Forelimb muscle (tissue), 1 donor: Measurements from ENCODE around the gene ZDHHC8. TPM values are rescaled to one million over a fixed set of nuclear protein-coding genes. Genes with fewer than 3 reads are reported as not detected.

Experiments used
- DNase-seq: peaks from one replicate; pipeline ENCODE4 v3.0.0-alpha.2; 2013; ENCODE audit warnings: low read depth
- polyA plus RNA-seq: library from polyadenylated mRNA; unstranded; fragments of 120-200 nt; gene quantifications from one replicate; pipeline ENCODE4 v1.2.1, GENCODE V29; 2013; ENCODE audit not compliant: insufficient read length

Gene ZDHHC8
- polyA plus RNA-seq, 1 donor: 41.3 TPM

GRCh38 chr22:20095521-20095920, 36.1 kb upstream of the ZDHHC8 start:
- DNase-seq: no peak

GRCh38 chr22:20096574-20097420, 34.8 kb upstream of the ZDHHC8 start:
- DNase-seq: no peak

- no peak for DNase-seq
Observed at GRCh38 chr22:20099099-20099711, 32.4 kb upstream of the ZDHHC8 start.

DNA sequence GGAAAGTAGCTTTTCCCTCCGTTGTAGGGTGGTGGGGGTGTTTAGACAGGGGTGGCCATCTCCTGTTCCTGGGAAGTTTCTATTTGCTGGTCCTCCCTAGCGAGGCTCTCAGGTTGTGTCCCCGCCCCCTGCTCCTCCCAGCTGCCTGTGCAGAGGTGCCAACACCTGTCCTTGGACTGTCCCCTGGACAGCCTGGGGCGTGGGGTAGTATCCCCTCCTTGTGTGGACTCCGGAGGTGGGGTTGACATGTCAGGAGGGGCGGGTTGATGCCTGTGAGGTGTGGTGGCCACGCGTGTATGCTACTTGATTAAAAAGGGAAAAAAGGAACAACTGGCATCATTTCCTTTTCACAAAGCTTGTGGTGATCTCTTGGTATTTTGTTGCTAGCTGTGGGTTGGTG, 30.0 kb upstream of the ZDHHC8 start:
- no peak for DNase-seq

GRCh38 chr22:20102203-20102780, 29.3 kb upstream of the ZDHHC8 start:
- DNase-seq: no peak

GRCh38 chr22:20105456-20106204, 26.0 kb upstream of the ZDHHC8 start:
- DNase-seq: no peak

DNA sequence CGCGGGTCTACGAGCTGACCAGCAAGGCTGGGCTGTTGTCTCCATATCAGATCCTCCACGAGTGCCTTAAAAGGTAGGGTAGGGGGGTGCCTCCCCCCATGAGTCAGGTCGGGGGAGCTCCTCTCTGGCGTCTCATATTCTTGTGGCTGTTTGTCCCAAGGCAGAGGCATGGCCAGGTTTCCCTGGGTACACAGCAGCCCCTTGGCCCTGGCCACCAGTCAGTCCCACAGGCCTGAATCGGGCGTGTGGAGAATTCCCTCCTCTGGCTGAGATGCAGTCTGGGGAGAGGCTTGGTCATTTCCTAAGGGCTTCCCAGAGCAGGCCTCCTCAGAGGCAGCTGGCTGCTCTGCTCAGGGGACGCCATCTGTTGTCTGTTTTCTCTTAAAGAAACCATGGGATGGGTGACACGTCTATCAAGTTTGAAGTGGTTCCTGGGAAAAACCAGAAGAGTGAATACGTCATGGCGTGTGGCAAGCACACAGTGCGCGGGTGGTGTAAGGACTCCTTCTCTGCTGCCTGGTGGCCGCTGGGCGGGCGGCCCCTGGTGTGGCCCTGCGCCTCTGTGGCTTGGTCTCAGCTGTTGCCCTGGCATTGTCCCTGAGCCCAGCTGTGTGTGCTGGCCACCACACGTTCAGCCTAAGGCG, 25.3 kb upstream of the ZDHHC8 start:
- no peak for DNase-seq

GRCh38 chr22:20106849-20107237, 24.8 kb upstream of the ZDHHC8 start:
- no peak for DNase-seq

DNA sequence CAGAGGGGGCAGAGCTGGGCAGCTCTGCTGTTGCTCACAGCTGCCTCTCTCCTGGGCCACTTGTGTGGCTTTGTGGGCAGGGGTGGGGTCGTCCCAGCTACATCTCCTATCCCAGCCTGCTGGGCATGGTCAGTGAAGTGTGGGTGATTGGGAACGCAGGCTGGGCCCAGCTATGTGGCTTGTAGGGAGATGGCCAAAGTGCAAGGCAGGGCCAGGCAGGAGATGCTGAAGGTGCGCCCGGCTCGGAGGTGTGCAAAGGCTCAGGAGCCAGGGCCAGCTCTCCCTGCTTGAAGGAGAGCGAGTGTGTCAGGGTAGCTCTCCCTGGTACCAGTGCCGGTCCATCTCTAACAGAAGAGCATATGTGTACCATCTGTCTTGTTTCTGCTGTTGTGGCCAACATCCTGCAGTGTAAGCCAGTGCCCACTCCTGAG, 24.1 kb upstream of the ZDHHC8 start:
- DNase-seq: no peak

- DNase-seq: no peak
Observed at GRCh38 chr22:20107951-20108756, 23.4 kb upstream of the ZDHHC8 start.

GRCh38 chr22:20108757-20109230, 22.8 kb upstream of the ZDHHC8 start:
- no peak for DNase-seq

DNA sequence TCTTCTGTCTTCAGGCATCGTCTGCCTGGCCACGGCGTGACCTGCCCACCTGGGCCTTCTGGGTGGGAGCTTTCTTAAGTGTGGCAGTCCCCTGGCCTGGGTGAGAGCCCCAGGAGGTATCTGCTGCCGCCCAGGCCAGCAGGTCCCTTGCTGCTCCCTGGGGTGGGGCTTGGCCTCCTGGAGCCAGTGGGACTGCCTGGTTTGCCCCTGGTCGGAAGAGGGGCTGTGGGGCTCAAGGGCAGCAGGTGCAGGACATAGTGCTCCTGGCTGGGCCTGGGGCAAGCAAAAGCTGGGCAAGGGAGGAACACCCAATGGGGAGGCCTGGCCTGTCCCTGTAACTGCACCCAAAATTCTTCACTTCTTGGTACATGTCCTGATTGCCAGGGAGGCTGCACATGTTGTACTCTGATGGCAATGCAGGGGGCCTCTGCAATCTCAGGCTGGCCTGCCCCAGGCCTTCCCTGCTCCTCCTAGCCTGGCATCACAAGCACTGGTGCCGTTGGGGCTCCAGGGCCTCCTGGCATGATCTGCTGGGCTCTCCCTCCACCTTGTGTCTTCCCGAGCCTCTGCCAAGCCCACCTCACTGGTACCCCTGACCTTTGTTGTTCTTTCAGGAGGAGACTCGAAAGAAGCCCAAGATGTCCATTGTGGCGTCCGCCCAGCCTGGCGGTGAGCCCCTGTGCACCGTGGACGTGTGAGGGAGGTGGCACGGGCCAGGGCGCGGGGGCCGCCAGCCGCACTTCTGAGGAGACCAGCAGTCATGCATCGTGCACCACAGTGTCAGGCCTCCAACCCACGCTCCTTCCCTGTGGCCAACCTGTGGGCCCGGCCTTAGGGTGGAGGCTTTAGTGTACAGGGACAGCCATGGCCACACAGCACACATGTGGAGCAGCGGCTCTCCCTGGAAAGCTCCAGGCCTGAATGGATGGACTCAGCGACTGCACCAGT, 21.9 kb upstream of the ZDHHC8 start:
- DNase-seq: no peak

GRCh38 chr22:20110359-20110985, 21.1 kb upstream of the ZDHHC8 start:
- no peak for DNase-seq

DNA sequence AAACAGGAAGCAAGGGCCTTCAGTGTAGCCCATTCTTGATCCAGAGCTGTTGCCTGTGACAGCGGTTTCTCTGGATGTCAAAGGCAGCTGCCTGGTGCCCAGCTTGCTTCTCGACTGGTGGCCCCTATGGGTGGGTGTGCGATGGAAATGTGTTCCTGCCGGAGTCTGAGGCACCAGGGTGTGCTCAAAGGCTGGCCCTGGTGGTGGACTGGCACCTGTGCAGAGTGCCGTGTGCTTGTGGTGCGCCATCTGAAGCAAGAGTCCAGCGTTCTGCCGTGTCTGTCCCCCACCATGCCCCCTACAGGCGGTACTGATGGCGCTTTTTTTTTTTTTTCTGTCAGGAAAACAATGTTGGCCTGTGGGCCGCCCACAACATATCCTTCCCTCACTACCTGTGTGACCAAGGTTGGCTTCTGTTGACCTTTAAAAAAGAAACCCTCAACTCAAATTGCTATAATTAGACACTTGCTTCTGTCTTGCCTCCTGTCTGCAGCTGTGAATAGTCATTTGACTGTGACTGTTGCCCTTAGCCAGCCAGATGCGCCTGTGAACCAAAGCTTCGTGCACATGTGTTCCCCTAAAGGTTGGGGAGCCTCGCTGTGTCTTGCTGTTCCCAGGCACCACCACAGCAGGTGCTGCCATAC, 20.4 kb upstream of the ZDHHC8 start:
- DNase-seq: no peak

DNA sequence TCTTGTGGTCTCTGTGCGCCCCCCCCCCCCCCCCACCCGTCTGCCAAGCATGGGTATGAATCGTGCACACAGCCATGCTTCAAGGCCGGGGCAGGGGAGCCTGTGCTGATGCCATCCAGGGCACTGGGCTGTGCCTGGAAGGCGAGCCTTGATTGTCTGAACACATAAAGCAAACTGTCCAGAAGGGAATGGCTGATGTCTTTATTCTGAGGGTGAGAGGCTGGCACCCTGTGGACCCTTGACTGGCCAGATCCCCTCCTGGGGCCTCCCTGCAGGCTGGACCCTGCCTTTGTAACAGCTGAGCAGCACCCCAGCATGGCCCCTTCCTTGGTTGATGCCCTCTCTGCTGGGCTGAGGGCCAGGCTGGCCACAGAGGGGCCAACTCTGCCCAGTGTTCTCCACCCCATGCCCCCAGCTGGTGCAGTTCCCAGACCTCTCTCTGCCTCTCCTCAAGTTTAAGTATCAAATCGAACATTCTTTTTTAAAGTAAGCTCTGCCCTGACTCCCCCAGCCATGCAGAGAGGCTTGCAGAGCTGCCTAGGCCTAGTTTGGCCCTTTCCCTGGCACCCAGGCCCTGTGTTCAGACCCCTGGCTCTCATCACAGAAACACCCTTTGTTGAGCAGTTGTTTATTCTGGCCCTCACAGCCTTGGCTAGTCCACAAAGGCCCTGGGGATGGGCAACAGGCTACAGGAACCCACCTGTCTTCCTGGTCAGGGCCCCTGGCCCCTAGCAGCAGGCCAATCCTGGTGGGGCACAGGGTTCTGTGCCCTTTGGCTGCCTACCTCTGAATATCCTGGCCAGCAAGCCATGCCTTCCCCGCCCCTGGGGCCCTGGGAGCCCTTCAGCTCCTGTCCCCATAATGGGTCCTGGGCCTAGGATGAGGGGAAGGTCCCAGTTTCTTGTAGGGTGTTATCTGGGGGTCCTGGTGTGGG, 19.6 kb upstream of the ZDHHC8 start:
- DNase-seq: no peak

DNA sequence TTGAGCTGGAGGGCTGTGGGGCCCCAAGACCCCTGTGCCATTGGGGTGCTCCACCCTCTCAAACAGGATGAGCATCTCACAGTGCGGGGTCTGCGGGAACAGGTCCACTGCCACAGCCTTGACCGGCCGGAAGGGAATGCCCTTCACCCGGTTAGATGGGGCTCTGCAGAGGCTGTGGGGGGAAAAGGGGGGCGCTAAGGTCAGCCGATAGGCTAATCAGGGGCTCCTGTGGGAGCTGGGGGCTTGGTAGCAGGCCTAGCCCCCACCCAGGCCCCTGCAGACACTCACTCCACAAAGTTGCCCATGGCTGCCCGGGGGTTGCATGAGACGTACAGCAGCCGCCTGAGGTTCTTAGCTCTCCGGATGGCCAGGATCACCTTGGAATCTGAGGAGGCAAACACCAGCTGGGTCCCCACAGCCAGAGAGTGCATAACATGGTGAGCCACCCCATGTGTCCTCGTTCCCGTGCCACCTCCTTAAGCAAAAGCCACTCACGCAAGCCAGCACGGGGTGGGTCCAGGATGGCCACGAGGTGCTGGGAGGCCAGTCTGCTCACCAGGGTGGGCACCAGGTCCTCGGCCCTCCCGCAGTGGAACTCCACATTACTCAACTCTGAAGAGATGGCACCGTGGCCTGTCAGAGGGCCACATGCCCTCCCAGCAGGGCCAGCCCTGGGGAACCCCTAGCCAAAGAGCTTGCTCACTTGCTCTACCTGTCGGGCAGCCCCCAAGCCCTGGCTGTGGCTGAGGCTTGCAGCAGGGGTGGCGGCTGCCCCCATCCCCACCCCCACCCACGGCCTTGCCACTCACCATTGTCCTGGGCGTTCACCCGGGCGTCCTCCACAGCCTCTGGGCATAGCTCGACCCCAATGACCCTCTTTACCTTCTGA, 18.7 kb upstream of the ZDHHC8 start:
- DNase-seq: no peak
